Epithelial cell of proximal tubule (primary cell): ENCODE data around the gene SLITRK6. TPM values are rescaled to one million over a fixed set of nuclear protein-coding genes. Genes with fewer than 3 reads are reported as not detected.

Experiments used
- DNase-seq: peaks from one replicate; pipeline ENCODE4 v3.0.0-alpha.2; 2011; ENCODE audit warnings: low read depth
- H3K4me3 ChIP-seq: 2 replicates; pipeline ENCODE4 v1.5.1; 2011; ENCODE audit warnings: low read depth, mild to moderate bottlenecking, low read length
- total RNA-seq: library from RNA; depleted of rRNA; stranded (reverse); fragments of >200 nt; gene quantifications from 2 replicates; pipeline ENCODE4 v1.2.3, GENCODE V29; 2015
- TF ChIP-seq, protein P1 (sequence below): conservative IDR thresholded peaks from 2 replicates; pipeline ENCODE4 v1.5.1; 2012; ENCODE audit warnings: low read depth, mild to moderate bottlenecking, low read length

SLITRK6 gene
- total RNA-seq, 1 donor from 2014 or later, result not detected

- no peak overlapping the region for H3K4me3 ChIP-seq
- TF ChIP-seq, protein P1, sequence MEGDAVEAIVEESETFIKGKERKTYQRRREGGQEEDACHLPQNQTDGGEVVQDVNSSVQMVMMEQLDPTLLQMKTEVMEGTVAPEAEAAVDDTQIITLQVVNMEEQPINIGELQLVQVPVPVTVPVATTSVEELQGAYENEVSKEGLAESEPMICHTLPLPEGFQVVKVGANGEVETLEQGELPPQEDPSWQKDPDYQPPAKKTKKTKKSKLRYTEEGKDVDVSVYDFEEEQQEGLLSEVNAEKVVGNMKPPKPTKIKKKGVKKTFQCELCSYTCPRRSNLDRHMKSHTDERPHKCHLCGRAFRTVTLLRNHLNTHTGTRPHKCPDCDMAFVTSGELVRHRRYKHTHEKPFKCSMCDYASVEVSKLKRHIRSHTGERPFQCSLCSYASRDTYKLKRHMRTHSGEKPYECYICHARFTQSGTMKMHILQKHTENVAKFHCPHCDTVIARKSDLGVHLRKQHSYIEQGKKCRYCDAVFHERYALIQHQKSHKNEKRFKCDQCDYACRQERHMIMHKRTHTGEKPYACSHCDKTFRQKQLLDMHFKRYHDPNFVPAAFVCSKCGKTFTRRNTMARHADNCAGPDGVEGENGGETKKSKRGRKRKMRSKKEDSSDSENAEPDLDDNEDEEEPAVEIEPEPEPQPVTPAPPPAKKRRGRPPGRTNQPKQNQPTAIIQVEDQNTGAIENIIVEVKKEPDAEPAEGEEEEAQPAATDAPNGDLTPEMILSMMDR, result no peak
- DNase-seq, result no peak
Measured at GRCh38 chr13:85819513-85819912, 20.3 kb upstream of the SLITRK6 start.

GRCh38 chr13:85816413-85816812 is 17.2 kb upstream of the SLITRK6 start:
- DNase-seq, result no peak
- H3K4me3 ChIP-seq, result no peak overlapping the region
- TF ChIP-seq, protein P1, result no peak

GRCh38 chr13:85812282-85812681 is 13.1 kb upstream of the SLITRK6 start:
- TF ChIP-seq, protein P1, result no peak
- H3K4me3 ChIP-seq, result no peak overlapping the region
- DNase-seq, result no peak

GRCh38 chr13:85808811-85809210 is 9.6 kb upstream of the SLITRK6 start:
- no peak overlapping the region for H3K4me3 ChIP-seq
- TF ChIP-seq, protein P1, result no peak
- no peak for DNase-seq

DNA sequence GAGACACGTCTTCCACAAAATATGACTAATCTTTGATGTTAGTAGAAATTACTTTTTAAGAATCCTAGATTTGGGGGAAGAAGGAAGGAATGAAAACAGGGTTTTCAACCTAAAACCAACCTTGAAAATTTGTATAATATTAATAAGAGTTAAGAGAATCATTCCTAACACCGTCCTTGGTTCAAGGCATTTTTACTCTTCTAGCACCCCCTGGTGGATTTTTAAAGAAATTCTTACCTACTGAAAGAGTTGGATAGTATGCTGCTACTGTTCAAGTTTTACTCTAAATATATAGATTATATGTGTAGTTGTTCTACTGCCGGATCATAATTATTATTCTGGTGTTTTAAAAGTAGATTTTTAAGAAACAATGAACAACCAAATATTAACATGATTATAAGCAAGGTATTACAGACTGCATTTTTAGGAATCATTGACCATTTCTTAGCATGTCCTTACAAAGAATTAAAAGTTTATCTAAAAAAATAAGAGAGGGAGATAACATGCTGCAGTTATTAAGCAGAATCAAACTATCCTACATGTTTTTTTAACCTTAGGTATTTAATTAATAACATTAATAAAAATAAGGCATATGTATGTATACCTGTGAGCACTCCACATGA is 7.4 kb upstream of the SLITRK6 start:
- TF ChIP-seq, protein P1, result peak; percentile 61
- peak; percentile 9 for DNase-seq
- no peak overlapping the region for H3K4me3 ChIP-seq

DNA sequence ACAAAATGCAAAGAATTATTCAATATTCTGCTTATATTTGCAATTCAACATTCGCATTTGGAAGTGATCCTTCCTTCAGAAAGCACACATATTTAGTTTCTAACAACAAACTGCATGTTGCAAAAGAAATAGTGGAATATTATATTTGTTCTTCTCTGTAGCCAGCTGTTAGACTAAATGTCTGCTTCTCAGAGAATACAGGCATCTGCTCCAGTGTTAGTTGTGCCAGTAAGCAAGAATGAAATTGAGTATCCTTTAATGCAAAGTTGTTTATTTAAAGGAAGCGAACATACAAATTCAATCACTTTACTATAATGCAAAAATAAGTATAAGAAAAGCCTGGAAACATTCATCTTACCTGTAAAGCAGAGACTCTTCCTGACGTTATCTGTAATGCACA is 663 bp downstream of the SLITRK6 start:
- TF ChIP-seq, protein P1, result no peak
- no peak overlapping the region for H3K4me3 ChIP-seq
- DNase-seq, result no peak

DNA sequence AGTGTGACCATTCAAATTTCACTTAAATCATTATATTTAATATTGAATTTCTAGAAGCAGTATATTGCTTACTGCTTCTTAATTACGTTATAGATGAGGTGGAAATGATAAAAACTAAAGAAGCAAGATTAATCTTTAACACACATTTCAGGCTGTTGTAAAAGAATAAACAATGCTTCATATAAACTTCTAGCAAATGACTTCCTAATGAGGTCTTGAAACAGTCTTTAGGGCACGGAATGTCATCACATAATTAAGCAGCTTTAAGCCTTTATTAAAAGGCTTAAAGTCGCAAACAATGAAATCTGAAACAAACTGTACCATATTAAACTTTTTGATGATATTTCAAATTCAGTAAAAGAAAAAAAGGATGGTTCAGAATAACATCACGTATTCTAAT is 1.9 kb downstream of the SLITRK6 start:
- TF ChIP-seq, protein P1, result no peak
- no peak for DNase-seq
- no peak overlapping the region for H3K4me3 ChIP-seq
